Activated CD8-positive, alpha-beta T cell treated with anti-CD3 and anti-CD28 coated beads for 36 hours (primary cell): Measurements from ENCODE around the gene ARL6IP5. TPM values are rescaled to one million over a fixed set of nuclear protein-coding genes. Genes with fewer than 3 reads are reported as not detected.

ENCODE experiments used
- ATAC-seq: fragments of 200-7000 bp; cut with Tn5 transposase; one replicate; pipeline ENCODE4 v1.10.0; 2021; ENCODE audit warnings: mild to moderate bottlenecking, moderate library complexity
- CTCF ChIA-PET: fragments of 350-600 bp; sonication (Branson Sonifier 250); formaldehyde crosslinking; loops from one replicate; lab custom pipeline; 2021; ENCODE audit warnings: antibody characterized with exemption; lab: Charles Lee
- POLR2A ChIA-PET: fragments of 350-600 bp; sonication (Branson Sonifier 250); formaldehyde crosslinking; loops from one replicate; lab custom pipeline; 2021; ENCODE audit warnings: antibody characterized with exemption; lab: Charles Lee
- DNase-seq: peaks from one replicate; pipeline ENCODE4 v3.0.0-alpha.2; 2020
- H3K27ac Mint-ChIP-seq: one replicate; pipeline ENCODE4 v1.8.0; 2021; ENCODE audit warnings: mild to moderate bottlenecking, mixed read lengths
- H3K27me3 Mint-ChIP-seq: one replicate; pipeline ENCODE4 v1.8.0; 2021; ENCODE audit warnings: mixed read lengths
- H3K36me3 Mint-ChIP-seq: one replicate; pipeline ENCODE4 v1.8.0; 2021; ENCODE audit warnings: low read depth, mixed read lengths
- H3K4me1 Mint-ChIP-seq: one replicate; pipeline ENCODE4 v1.8.0; 2021; ENCODE audit warnings: low read depth, mixed read lengths
- H3K4me3 Mint-ChIP-seq: one replicate; pipeline ENCODE4 v1.8.0; 2021; ENCODE audit warnings: mild to moderate bottlenecking, moderate library complexity, mixed read lengths
- H3K9me3 Mint-ChIP-seq: one replicate; pipeline ENCODE4 v1.8.0; 2021; ENCODE audit warnings: mixed read lengths
- intact Hi-C: fragments of 100-400 bp; cut with micrococcal nuclease; formaldehyde crosslinking; loops from one replicate; pipeline ENCODE4 v1.10.0; 2022
- total RNA-seq, 2 experiments: library from RNA; stranded (reverse); gene quantifications; one replicate each; pipeline ENCODE4 v1.2.3, GENCODE V29; 2021
- TF ChIP-seq, protein P1 (sequence below): fragments of 200-600 bp; IDR thresholded peaks from one replicate; pipeline ENCODE4 v1.8.0; 2022; ENCODE audit warnings: antibody characterized with exemption, mild to moderate bottlenecking

The ARL6IP5 gene
- total RNA-seq, 2 experiments from 2014 or later = 72.7 to 74.2 TPM

DNA sequence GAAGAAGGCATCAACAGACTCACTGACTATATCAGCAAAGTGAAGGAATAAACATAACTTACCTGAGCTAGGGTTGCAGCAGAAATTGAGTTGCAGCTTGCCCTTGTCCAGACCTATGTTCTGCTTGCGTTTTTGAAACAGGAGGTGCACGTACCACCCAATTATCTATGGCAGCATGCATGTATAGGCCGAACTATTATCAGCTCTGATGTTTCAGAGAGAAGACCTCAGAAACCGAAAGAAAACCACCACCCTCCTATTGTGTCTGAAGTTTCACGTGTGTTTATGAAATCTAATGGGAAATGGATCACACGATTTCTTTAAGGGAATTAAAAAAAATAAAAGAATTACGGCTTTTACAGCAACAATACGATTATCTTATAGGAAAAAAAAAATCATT, 19.8 kb downstream of the ARL6IP5 start:
- Mint-ChIP-seq H3K4me3 (no peak overlapping the region), H3K9me3 (no peaks in the 10 kb centered on the region), H3K27me3 (no peaks in the 10 kb centered on the region), H3K36me3 (peaks cover 51% of the 10 kb centered on the region), H3K27ac (peak overlapping the region; percentile 61), H3K4me1 (peaks cover 42% of the 10 kb centered on the region)
- POLR2A ChIA-PET = interaction anchor here (1.5 to 1.6 kb wide), 2 partner anchors 9 to 10 kb away, joined by 3 to 4 read pairs; no protein-coding TSS in a partner anchor
- ATAC-seq (no peak), DNase-seq (no peak)
- CTCF ChIA-PET = interaction anchor here (0.7 to 1.7 kb wide), 6 partner anchors 17 to 306 kb away, joined by 3 to 7 read pairs (median 3); no protein-coding TSS in a partner anchor
- TF ChIP-seq, protein P1, sequence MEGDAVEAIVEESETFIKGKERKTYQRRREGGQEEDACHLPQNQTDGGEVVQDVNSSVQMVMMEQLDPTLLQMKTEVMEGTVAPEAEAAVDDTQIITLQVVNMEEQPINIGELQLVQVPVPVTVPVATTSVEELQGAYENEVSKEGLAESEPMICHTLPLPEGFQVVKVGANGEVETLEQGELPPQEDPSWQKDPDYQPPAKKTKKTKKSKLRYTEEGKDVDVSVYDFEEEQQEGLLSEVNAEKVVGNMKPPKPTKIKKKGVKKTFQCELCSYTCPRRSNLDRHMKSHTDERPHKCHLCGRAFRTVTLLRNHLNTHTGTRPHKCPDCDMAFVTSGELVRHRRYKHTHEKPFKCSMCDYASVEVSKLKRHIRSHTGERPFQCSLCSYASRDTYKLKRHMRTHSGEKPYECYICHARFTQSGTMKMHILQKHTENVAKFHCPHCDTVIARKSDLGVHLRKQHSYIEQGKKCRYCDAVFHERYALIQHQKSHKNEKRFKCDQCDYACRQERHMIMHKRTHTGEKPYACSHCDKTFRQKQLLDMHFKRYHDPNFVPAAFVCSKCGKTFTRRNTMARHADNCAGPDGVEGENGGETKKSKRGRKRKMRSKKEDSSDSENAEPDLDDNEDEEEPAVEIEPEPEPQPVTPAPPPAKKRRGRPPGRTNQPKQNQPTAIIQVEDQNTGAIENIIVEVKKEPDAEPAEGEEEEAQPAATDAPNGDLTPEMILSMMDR = no peak
- intact Hi-C loops = no loop called here

DNA sequence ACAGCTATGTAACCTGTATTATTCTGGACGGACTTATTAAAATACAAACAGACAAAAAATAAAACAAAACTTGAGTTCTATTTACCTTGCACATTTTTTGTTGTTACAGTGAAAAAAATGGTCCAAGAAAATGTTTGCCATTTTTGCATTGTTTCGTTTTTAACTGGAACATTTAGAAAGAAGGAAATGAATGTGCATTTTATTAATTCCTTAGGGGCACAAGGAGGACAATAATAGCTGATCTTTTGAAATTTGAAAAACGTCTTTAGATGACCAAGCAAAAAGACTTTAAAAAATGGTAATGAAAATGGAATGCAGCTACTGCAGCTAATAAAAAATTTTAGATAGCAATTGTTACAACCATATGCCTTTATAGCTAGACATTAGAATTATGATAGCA, 20.6 kb downstream of the ARL6IP5 start:
- DNase-seq (no peak), ATAC-seq (no peak)
- Mint-ChIP-seq H3K4me1 (peaks cover 38% of the 10 kb centered on the region), H3K27me3 (no peaks in the 10 kb centered on the region), H3K4me3 (no peak overlapping the region), H3K27ac (peak overlapping the region; percentile 25), H3K36me3 (peaks cover 44% of the 10 kb centered on the region), H3K9me3 (no peaks in the 10 kb centered on the region)
- TF ChIP-seq, protein P1 = no peak
- ChIA-PET CTCF (interaction anchor here (0.7 to 1.7 kb wide), 7 partner anchors 10 to 200 kb away, joined by 3 to 7 read pairs (median 3); partner anchors contain the start of gene ARL6IP5), POLR2A (interaction anchor here (0.8 to 1.6 kb wide), 4 partner anchors 8 to 19 kb away, joined by 3 to 4 read pairs (median 3); no protein-coding TSS in a partner anchor)
- intact Hi-C loops = no loop called here

DNA sequence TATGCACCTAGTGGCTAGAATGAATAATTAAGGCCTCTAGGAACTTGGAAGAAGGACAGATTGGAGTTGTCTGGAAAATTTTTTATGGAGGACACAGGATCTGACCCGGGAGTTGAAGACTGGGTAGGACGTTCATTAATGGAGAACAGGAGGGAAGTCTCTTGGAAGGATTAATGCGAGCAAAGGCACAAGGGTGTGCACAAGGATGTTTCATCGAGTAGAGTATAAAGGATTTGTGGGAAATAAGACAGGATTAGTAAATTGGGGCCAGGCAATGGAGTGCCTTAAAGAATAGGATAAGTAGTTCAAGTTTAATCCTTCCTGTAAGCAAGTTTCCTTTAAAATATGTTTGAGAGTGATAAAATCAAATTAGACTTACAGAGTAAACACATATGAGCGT, 23.1 kb downstream of the ARL6IP5 start:
- no peaks in the 10 kb centered on the region for H3K27me3 Mint-ChIP-seq
- peaks cover 33% of the 10 kb centered on the region for H3K4me1 Mint-ChIP-seq
- ChIA-PET CTCF (interaction anchor here (1.9 to 4.5 kb wide), 2 partner anchors 12 to 199 kb away, joined by 7 to 33 read pairs; no protein-coding TSS in a partner anchor), POLR2A (interaction anchor here (1.3 kb wide), 2 partner anchors 13 to 55 kb away, joined by 3 to 4 read pairs; partner anchors contain the start of gene TMF1)
- no peak overlapping the region for H3K27ac Mint-ChIP-seq
- ATAC-seq = no peak
- no peak overlapping the region for H3K4me3 Mint-ChIP-seq
- TF ChIP-seq, protein P1 = no peak
- no peak for DNase-seq
- H3K36me3 Mint-ChIP-seq = peaks cover 26% of the 10 kb centered on the region
- H3K9me3 Mint-ChIP-seq = no peaks in the 10 kb centered on the region
- intact Hi-C loops = no loop called here

DNA sequence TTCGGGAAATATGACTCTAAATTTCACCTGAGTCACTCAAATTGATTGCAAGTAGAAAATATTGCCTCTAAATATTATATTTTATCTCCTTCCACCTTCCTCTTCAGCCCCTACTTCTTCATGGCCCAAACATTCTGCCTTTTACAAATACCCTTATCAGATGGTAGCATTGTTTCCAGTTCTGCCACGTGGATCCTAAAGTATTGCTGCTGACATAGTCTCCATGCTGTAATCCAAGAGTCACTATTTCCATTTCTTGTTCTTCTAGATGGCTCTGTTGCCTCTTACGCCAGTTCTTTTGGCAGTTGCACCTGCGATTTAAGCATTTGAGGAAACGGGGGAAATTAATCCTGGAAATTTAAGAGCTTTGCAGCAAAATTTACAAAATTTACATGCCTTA, 24.1 kb downstream of the ARL6IP5 start:
- ChIA-PET CTCF (interaction anchor here (4.5 kb wide), 1 partner anchor 11 kb away, joined by 33 read pairs; no protein-coding TSS in a partner anchor), POLR2A (interaction anchor here (1.9 kb wide), 1 partner anchor 197 kb away, joined by 5 read pairs; no protein-coding TSS in a partner anchor)
- H3K27ac Mint-ChIP-seq = no peak overlapping the region
- TF ChIP-seq, protein P1 = no peak
- H3K36me3 Mint-ChIP-seq = peaks cover 20% of the 10 kb centered on the region
- no peak overlapping the region for H3K4me3 Mint-ChIP-seq
- H3K9me3 Mint-ChIP-seq = no peaks in the 10 kb centered on the region
- ATAC-seq (no peak), DNase-seq (no peak)
- no peaks in the 10 kb centered on the region for H3K27me3 Mint-ChIP-seq
- H3K4me1 Mint-ChIP-seq = peaks cover 39% of the 10 kb centered on the region
- intact Hi-C loops = no loop called here

DNA sequence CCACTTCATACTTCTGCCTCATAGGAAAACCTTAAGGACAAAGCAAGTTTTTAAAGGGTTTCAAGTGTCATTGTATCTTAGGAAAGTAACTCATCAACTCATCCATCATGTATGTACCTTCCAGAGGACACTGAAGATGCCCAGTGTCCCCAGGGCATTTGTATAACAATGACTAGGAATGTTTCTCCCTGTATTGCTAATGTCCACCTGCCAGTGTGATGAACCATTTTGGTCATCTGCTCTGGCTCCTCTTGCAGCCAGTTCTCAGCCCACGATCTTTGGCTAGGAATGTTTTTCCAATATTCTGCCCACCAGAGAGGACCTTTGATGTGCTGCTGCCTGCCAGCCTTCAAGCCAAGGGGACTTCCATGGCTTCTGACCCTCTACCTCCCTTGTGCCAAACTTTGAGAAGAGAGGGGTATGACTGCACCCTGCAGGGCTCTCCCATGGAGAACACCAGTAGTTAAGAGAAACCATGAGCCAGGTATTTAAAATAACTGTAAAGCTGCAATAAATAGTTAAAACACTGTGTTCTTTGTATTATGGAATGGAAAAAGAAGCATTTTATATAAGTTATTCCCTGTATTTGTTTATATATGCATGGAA, 26.3 kb downstream of the ARL6IP5 start:
- no peak overlapping the region for H3K27ac Mint-ChIP-seq
- peaks cover 28% of the 10 kb centered on the region for H3K4me1 Mint-ChIP-seq
- no peak overlapping the region for H3K4me3 Mint-ChIP-seq
- intact Hi-C loops = no loop called here
- ChIA-PET CTCF (no interaction called here), POLR2A (no interaction called here)
- ATAC-seq = no peak
- peaks cover 3% of the 10 kb centered on the region for H3K36me3 Mint-ChIP-seq
- H3K9me3 Mint-ChIP-seq = no peaks in the 10 kb centered on the region
- no peaks in the 10 kb centered on the region for H3K27me3 Mint-ChIP-seq
- TF ChIP-seq, protein P1 = no peak
- no peak for DNase-seq
